ENCODE data around the gene GRIK3. TPM values are rescaled to one million over a fixed set of nuclear protein-coding genes. Genes with fewer than 3 reads are reported as not detected.

Gene GRIK3
- total and polyA plus RNA-seq, 5 donors: 0.95 to 1.8 (median 1.6) TPM

- no peaks in the 10 kb centered on the region for H3K27me3 ChIP-seq (ENCODE audit: control insufficient read depth, insufficient read depth)
- DNase-seq (no peak), ATAC-seq (no peak)
- H3K27ac ChIP-seq (ENCODE audit: low read length): no peak overlapping the region
- no peaks in the 10 kb centered on the region for H3K4me1 ChIP-seq (ENCODE audit: control insufficient read depth, insufficient read depth, low read length)
- WGBS: 51% methylated on average over 8 of the region's 8 CpGs
- intact Hi-C loops (cut with DNase I): no loop called here
- H3K4me3 ChIP-seq (ENCODE audit: low read length): no peak overlapping the region
- no peaks in the 10 kb centered on the region for H3K9me3 ChIP-seq (ENCODE audit: control insufficient read depth, low read length)
Measured at GRCh38 chr1:36941316-36941978, 92.9 kb downstream of the GRIK3 start.

DNA sequence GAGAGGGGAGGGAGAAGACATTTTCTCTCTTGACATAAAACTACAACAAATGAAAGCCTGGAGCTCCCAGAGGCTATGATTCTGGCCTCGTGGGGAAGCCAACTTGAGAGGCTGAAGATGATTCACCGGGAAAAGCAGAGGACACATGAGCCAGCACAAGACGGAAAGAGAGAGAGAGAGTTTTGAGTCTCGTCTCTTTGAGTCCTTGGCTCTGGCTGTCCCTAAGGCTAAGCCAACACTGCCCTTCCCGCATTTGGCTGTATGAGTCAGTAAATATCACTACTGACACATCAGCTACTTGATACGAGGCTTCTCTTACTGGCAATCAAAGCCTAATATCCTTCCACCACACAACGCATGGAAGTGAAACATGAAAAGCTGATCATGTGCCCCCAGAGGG, 95.5 kb downstream of the GRIK3 start:
- intact Hi-C loops (cut with DNase I): no loop called here
- DNase-seq (no peak), ATAC-seq (no peak)
- H3K27me3 ChIP-seq (ENCODE audit: control insufficient read depth, insufficient read depth): no peaks in the 10 kb centered on the region
- WGBS: 54% methylated on average over 7 of the region's 7 CpGs
- H3K27ac ChIP-seq (ENCODE audit: low read length): no peak overlapping the region
- no peak overlapping the region for H3K4me3 ChIP-seq (ENCODE audit: low read length)
- H3K9me3 ChIP-seq (ENCODE audit: control insufficient read depth, low read length): no peaks in the 10 kb centered on the region
- H3K4me1 ChIP-seq (ENCODE audit: control insufficient read depth, insufficient read depth, low read length): no peaks in the 10 kb centered on the region

DNA sequence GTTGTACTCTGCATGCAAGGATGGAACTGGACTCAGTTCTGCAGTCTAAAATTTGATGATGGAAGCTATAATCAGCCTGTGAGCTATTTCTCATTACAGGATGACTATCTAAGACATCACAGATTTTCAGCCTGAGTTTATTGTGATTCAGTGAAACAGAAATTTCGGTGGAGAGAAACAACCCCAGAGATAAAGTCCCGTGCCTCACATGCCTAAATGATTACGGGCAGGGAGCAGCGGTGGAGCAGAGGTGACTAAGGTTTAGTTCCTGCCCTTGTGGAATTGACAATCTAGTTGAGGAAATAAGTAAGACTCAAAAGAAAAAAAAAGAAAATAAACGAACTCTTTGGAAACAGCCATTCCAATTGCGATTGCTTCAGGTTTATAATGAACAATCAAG, 96.9 kb downstream of the GRIK3 start:
- no peaks in the 10 kb centered on the region for H3K4me1 ChIP-seq (ENCODE audit: control insufficient read depth, insufficient read depth, low read length)
- no peak for ATAC-seq
- H3K4me3 ChIP-seq (ENCODE audit: low read length): no peak overlapping the region
- DNase-seq: no peak
- H3K9me3 ChIP-seq (ENCODE audit: control insufficient read depth, low read length): no peaks in the 10 kb centered on the region
- intact Hi-C loops (cut with DNase I): no loop called here
- no peak overlapping the region for H3K27ac ChIP-seq (ENCODE audit: low read length)
- 75% methylated on average over 6 of the region's 6 CpGs for WGBS
- no peaks in the 10 kb centered on the region for H3K27me3 ChIP-seq (ENCODE audit: control insufficient read depth, insufficient read depth)

DNA sequence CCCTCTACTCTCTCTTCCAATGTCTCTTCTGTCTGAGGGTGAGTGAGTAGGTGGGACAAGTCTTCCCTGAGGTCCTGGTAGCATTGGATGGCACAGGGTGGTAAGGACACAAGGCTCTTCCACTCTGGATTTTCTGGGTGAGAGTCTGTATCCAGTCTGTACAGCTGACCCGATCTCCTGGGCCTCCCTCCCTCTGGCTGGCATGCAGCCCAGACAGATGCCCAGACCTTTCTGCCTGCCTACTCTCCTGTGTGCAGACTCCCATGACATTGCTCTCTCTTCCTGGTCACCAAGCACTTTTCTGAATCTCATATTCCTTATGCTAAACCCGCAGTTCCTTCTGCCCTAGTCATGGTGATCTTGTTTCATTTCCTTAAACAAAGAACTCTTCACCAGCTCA, 100.3 kb downstream of the GRIK3 start:
- H3K9me3 ChIP-seq (ENCODE audit: control insufficient read depth, low read length): no peaks in the 10 kb centered on the region
- DNase-seq: no peak
- no peak overlapping the region for H3K27ac ChIP-seq (ENCODE audit: low read length)
- intact Hi-C loops (cut with DNase I): no loop called here
- H3K27me3 ChIP-seq (ENCODE audit: control insufficient read depth, insufficient read depth): no peaks in the 10 kb centered on the region
- 70% methylated on average over 2 of the region's 2 CpGs for WGBS
- H3K4me1 ChIP-seq (ENCODE audit: control insufficient read depth, insufficient read depth, low read length): no peaks in the 10 kb centered on the region
- no peak for ATAC-seq
- H3K4me3 ChIP-seq (ENCODE audit: low read length): no peak overlapping the region

GRCh38 chr1:36927826-36928225, 106.5 kb downstream of the GRIK3 start:
- intact Hi-C loops (cut with DNase I): no loop called here
- WGBS: 62% methylated on average over 8 of the region's 8 CpGs
- ATAC-seq: no peak

DNA sequence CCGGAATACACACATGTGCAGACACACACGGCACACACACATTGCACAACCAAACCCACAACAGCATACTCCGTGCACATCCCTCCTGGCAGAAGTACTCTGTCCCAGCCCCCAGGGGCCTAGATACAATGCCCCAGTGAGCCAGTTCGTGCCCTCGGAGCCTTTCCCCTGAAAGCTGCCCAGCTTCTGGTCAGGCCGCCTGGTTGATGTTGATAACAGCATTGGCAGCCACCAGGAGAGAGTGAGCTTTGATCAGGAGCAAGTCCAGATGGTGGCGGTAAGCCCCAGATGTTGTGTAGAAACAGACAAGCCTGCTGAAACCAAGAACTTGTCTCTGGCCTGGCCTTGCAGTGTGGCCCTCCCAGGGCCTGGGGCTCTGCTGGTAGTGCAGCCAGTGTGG, 109.1 kb downstream of the GRIK3 start:
- no peak overlapping the region for H3K4me3 ChIP-seq (ENCODE audit: low read length)
- H3K27me3 ChIP-seq (ENCODE audit: control insufficient read depth, insufficient read depth): no peaks in the 10 kb centered on the region
- H3K27ac ChIP-seq (ENCODE audit: low read length): no peak overlapping the region
- H3K9me3 ChIP-seq (ENCODE audit: control insufficient read depth, low read length): no peaks in the 10 kb centered on the region
- intact Hi-C loops (cut with DNase I): no loop called here
- no peaks in the 10 kb centered on the region for H3K4me1 ChIP-seq (ENCODE audit: control insufficient read depth, insufficient read depth, low read length)
- no peak for ATAC-seq
- DNase-seq: no peak
- WGBS: 65% methylated on average over 7 of the region's 7 CpGs

More at GRCh38 chr1:36927826-36928225, 106.5 kb downstream of the GRIK3 start:
- H3K27me3 ChIP-seq (ENCODE audit: control insufficient read depth, insufficient read depth): no peaks in the 10 kb centered on the region
- DNase-seq: no peak
- H3K4me3 ChIP-seq (ENCODE audit: low read length): no peak overlapping the region
- H3K27ac ChIP-seq (ENCODE audit: low read length): no peak overlapping the region
- H3K4me1 ChIP-seq (ENCODE audit: control insufficient read depth, insufficient read depth, low read length): no peaks in the 10 kb centered on the region
- no peaks in the 10 kb centered on the region for H3K9me3 ChIP-seq (ENCODE audit: control insufficient read depth, low read length)

DNA sequence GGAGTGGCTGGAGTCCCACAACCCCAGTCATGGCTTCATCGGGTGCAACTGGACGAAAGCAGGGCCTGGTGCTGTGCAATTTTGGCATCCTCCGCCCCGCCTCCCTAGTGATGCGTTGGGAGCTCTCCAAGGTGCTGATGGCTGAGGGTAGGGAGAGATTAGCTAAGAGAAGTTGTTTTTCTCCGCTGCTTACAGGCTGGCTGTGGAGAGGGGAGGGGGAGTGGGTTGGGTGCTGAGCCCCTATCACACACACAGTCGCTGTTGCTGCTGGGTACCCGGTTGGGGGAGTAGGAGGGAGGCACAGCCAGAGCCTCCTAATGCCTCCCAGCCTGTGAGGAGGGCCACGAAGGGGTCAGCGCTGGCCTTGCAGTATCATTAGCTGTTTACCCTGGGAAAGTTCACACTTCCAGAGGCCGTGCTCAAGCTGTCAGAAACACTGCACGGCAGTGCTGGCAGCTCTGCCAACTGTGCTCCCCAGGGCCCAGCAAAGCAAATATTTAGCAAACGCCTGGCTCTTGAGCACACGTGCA, 110.0 kb downstream of the GRIK3 start:
- 5% methylated on average over 14 of the region's 14 CpGs for whole genome bisulfite sequencing
- peak; percentile 42 to 55 for ATAC-seq

GRCh38 chr1:36922593-36923426, 111.5 kb downstream of the GRIK3 start:
- DNase-seq: no peak
- intact Hi-C loops (cut with DNase I): no loop called here
- H3K27me3 ChIP-seq (ENCODE audit: control insufficient read depth, insufficient read depth): no peaks in the 10 kb centered on the region

More for the DNA sequence above, 110.0 kb downstream of the GRIK3 start:
- intact Hi-C loops (cut with DNase I): no loop called here
- H3K4me1 ChIP-seq (ENCODE audit: control insufficient read depth, insufficient read depth, low read length): no peaks in the 10 kb centered on the region
- H3K27ac ChIP-seq (ENCODE audit: low read length): no peak overlapping the region
- H3K27me3 ChIP-seq (ENCODE audit: control insufficient read depth, insufficient read depth): no peaks in the 10 kb centered on the region
- no peak overlapping the region for H3K4me3 ChIP-seq (ENCODE audit: low read length)
- peak; percentile 52 to 78 (median 72) for DNase-seq
- H3K9me3 ChIP-seq (ENCODE audit: control insufficient read depth, low read length): no peaks in the 10 kb centered on the region

DNA sequence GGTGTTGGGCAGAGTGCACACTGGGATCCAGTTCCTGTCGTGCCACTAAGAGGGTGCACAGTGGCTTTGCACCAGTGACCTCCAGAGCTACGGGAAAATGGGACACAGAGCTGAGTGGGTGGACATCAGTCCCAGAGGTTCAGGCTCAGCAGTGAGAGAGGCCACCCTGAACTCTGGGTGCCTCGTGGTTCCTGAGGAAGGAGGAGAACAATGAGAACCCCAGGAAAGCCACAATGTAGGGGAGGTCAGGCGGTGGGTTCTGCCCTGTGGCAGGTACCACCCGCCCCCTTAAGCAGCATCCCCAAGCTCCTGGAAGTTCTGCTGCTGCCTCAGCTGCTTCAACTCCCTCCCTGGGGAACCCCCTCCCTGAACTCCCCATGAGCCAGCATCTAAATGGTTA, 112.2 kb downstream of the GRIK3 start:
- no peak overlapping the region for H3K4me3 ChIP-seq (ENCODE audit: low read length)
- 53% methylated on average over 5 of the region's 5 CpGs for WGBS
- H3K27ac ChIP-seq (ENCODE audit: low read length): no peak overlapping the region
- no peaks in the 10 kb centered on the region for H3K9me3 ChIP-seq (ENCODE audit: control insufficient read depth, low read length)
- intact Hi-C loops (cut with DNase I): no loop called here
- ATAC-seq (no peak), DNase-seq (no peak)
- H3K4me1 ChIP-seq (ENCODE audit: control insufficient read depth, insufficient read depth, low read length): no peaks in the 10 kb centered on the region
- H3K27me3 ChIP-seq (ENCODE audit: control insufficient read depth, insufficient read depth): no peaks in the 10 kb centered on the region

More at GRCh38 chr1:36922593-36923426, 111.5 kb downstream of the GRIK3 start:
- no peaks in the 10 kb centered on the region for H3K4me1 ChIP-seq (ENCODE audit: control insufficient read depth, insufficient read depth, low read length)
- 41% methylated on average over 11 of the region's 11 CpGs for WGBS
- no peak overlapping the region for H3K27ac ChIP-seq (ENCODE audit: low read length)
- H3K4me3 ChIP-seq (ENCODE audit: low read length): no peak overlapping the region
- H3K9me3 ChIP-seq (ENCODE audit: control insufficient read depth, low read length): no peaks in the 10 kb centered on the region
- ATAC-seq: no peak

DNA sequence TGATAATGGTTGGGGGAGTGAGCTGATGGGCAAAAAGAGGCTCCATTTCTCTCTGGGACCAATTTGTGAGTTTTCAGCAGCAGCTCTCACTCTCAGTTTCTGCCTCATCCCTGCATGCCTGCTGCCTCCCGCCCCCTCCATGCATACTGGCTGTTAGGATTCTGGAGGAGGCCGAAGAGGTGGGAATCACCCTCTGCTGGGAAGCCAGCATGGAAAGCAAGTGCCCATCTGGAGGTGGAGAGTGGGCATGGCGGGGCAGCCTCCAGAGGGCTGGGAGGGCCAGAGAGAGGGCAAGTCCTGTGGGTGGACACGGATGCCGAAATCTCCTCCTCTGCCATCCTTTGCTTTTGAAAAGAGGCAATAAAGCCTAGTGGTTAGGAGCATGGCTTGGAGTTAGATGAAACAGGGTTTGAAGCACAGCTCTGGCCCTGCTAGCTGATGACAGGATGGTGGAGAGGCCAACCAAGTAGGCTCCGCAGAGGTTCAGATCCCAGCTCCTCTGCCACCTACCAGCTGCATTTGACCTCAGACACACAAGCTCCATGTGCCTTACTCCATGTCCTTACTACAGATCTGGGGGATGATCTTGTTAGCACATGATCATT, 113.4 kb downstream of the GRIK3 start:
- ATAC-seq: no peak
- intact Hi-C loops (cut with DNase I): no loop called here
- Histone ChIP-seq H3K4me1 (ENCODE audit: control insufficient read depth, insufficient read depth, low read length) (no peaks in the 10 kb centered on the region), H3K27ac (ENCODE audit: low read length) (no peak overlapping the region), H3K27me3 (ENCODE audit: control insufficient read depth, insufficient read depth) (no peaks in the 10 kb centered on the region), H3K4me3 (ENCODE audit: low read length) (no peak overlapping the region), H3K9me3 (ENCODE audit: control insufficient read depth, low read length) (no peaks in the 10 kb centered on the region)
- DNase-seq: no peak
- 67% methylated on average over 6 of the region's 6 CpGs for WGBS

DNA sequence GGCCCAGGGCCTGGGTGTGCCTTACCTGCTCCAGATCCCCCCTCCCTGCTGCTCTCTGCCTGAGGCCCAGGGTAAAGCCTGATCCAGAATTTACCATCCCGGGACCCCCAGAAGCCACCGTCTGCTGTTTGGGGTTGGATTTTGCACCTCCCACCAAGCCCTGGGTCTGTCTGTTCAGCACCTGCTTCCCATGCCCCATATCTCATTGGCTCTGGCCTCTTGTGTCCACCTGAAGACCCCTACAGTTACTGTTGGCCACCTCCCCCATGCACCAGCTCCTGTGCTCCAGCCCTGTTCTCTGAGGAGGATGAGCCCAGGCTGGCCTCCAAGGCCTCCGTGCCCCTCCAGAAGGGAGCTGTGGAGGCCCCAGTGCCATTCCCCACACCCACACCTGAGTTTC, 113.9 kb downstream of the GRIK3 start:
- no peak for ATAC-seq
- no peaks in the 10 kb centered on the region for H3K27me3 ChIP-seq (ENCODE audit: control insufficient read depth, insufficient read depth)
- H3K27ac ChIP-seq (ENCODE audit: low read length): no peak overlapping the region
- no peak for DNase-seq
- H3K9me3 ChIP-seq (ENCODE audit: control insufficient read depth, low read length): no peaks in the 10 kb centered on the region
- H3K4me3 ChIP-seq (ENCODE audit: low read length): no peak overlapping the region
- no peaks in the 10 kb centered on the region for H3K4me1 ChIP-seq (ENCODE audit: control insufficient read depth, insufficient read depth, low read length)
- 65% methylated on average over 3 of the region's 3 CpGs for WGBS
- intact Hi-C loops (cut with DNase I): no loop called here
